ENCODE measurements around the gene DNAJB1. TPM values are rescaled to one million over a fixed set of nuclear protein-coding genes. Genes with fewer than 3 reads are reported as not detected.

DNAJB1 gene
- total and polyA plus RNA-seq, 10 of the 15 experiments (the other 5 are each of a cell fraction or from before 2014, with no cell fraction given), result 4.8 to 65.8 (median 34.9) TPM

MicroRNAs within 50 kb of the gene (microRNA counts, 767-probe panel; counts per million panel counts)
- microRNA hsa-miR-639, result 977 counts per million, percentile 26 among the panel's probes with 10 or more counts

Small RNAs within 50 kb of the gene (microRNA-seq; reads per million reads assigned to microRNA genes)
- 3.2 reads per million, percentile 17 among the genes with 10 or more reads in this experiment for gene MIR639

Small RNAs within 50 kb of the gene (small RNA-seq; reads per million reads assigned to genes)
- gene SNRPGP15, result not detected

Other genes with a start within 250 kb of the DNAJB1 start
Only the 7 nearest of the 10 such genes appear.
- gene DDX39A, start 99.1 kb downstream of the DNAJB1 start, total RNA-seq (2014; rRNA removed), result 248 and 280 TPM in 2 replicates
- gene DDX39A, start 99.1 kb downstream of the DNAJB1 start, total RNA-seq (2014; rRNA removed; fragmentation: Illumina TruSeq; extraction: Trizol), result 109 and 116 TPM in 2 replicates
- gene DDX39A, start 99.1 kb downstream of the DNAJB1 start, total RNA-seq (2021), result 218 and 236 TPM in 2 replicates
- 56.8 and 134 TPM in 2 replicates for gene DDX39A, start 99.1 kb downstream of the DNAJB1 start, polyA plus RNA-seq (2011; rRNA removed)
- 40.7 and 113 TPM in 2 replicates for gene DDX39A, start 99.1 kb downstream of the DNAJB1 start, polyA plus RNA-seq (2014; fragmentation: Illumina TruSeq; extraction: Trizol)
- gene DDX39A, start 99.1 kb downstream of the DNAJB1 start, polyA plus RNA-seq (2014; fragmentation: Nextera tagmentation; extraction: Ambion mirVana), result 100 to 1,000 TPM; 168 to 212 TPM
- 249 and 298 TPM in 2 replicates for gene DDX39A, start 99.1 kb downstream of the DNAJB1 start, polyA plus RNA-seq (2014; rRNA removed)
- 100 to 1,000 TPM; 356 to 378 TPM for gene DDX39A, start 99.1 kb downstream of the DNAJB1 start, polyA plus RNA-seq (2016; fragmentation: Nextera tagmentation; extraction: Ambion mirVana)
- gene PKN1, start 85.1 kb downstream of the DNAJB1 start, total RNA-seq (2014; rRNA removed), result 68.0 and 80.0 TPM in 2 replicates
- gene PKN1, start 85.1 kb downstream of the DNAJB1 start, total RNA-seq (2014; rRNA removed; fragmentation: Illumina TruSeq; extraction: Trizol), result 47.8 and 54.2 TPM in 2 replicates
- gene PKN1, start 85.1 kb downstream of the DNAJB1 start, total RNA-seq (2021), result 189 and 202 TPM in 2 replicates
- gene PKN1, start 85.1 kb downstream of the DNAJB1 start, polyA plus RNA-seq (2011; rRNA removed), result 26.0 and 49.8 TPM in 2 replicates
- gene PKN1, start 85.1 kb downstream of the DNAJB1 start, polyA plus RNA-seq (2014; fragmentation: Illumina TruSeq; extraction: Trizol), result 18.9 and 45.4 TPM in 2 replicates
- gene PKN1, start 85.1 kb downstream of the DNAJB1 start, polyA plus RNA-seq (2014; fragmentation: Nextera tagmentation; extraction: Ambion mirVana), result 1 to 10 TPM; 1.0 to 1.4 TPM
- gene PKN1, start 85.1 kb downstream of the DNAJB1 start, polyA plus RNA-seq (2014; rRNA removed), result 77.3 and 91.2 TPM in 2 replicates
- 10 to 100 TPM; 51.3 to 60.1 TPM for gene PKN1, start 85.1 kb downstream of the DNAJB1 start, polyA plus RNA-seq (2016; fragmentation: Nextera tagmentation; extraction: Ambion mirVana)
- gene PTGER1, start 43.0 kb downstream of the DNAJB1 start, total RNA-seq (2014; rRNA removed), result not detected in 2 replicates
- not detected in 2 replicates for gene PTGER1, start 43.0 kb downstream of the DNAJB1 start, total RNA-seq (2014; rRNA removed; fragmentation: Illumina TruSeq; extraction: Trizol)
- not detected in 2 replicates for gene PTGER1, start 43.0 kb downstream of the DNAJB1 start, total RNA-seq (2021)
- gene PTGER1, start 43.0 kb downstream of the DNAJB1 start, polyA plus RNA-seq (2011; rRNA removed), result not detected in 2 replicates
- gene PTGER1, start 43.0 kb downstream of the DNAJB1 start, polyA plus RNA-seq (2014; fragmentation: Illumina TruSeq; extraction: Trizol), result not detected in 2 replicates
- not detected for gene PTGER1, start 43.0 kb downstream of the DNAJB1 start, polyA plus RNA-seq (2014; fragmentation: Nextera tagmentation; extraction: Ambion mirVana)
- not detected in 2 replicates for gene PTGER1, start 43.0 kb downstream of the DNAJB1 start, polyA plus RNA-seq (2014; rRNA removed)
- gene PTGER1, start 43.0 kb downstream of the DNAJB1 start, polyA plus RNA-seq (2016; fragmentation: Nextera tagmentation; extraction: Ambion mirVana), result not detected
- 23.4 and 24.1 TPM in 2 replicates for gene GIPC1, start 22.3 kb downstream of the DNAJB1 start, total RNA-seq (2014; rRNA removed)
- gene GIPC1, start 22.3 kb downstream of the DNAJB1 start, total RNA-seq (2014; rRNA removed; fragmentation: Illumina TruSeq; extraction: Trizol), result 7.0 and 11.3 TPM in 2 replicates
- gene GIPC1, start 22.3 kb downstream of the DNAJB1 start, total RNA-seq (2021), result 19.9 and 21.2 TPM in 2 replicates
- gene GIPC1, start 22.3 kb downstream of the DNAJB1 start, polyA plus RNA-seq (2011; rRNA removed), result 6.4 and 11.2 TPM in 2 replicates
- 1.0 and 5.0 TPM in 2 replicates for gene GIPC1, start 22.3 kb downstream of the DNAJB1 start, polyA plus RNA-seq (2014; fragmentation: Illumina TruSeq; extraction: Trizol)
- 1 to 10 TPM in 1 of 2 experiments, under 1 TPM in 1; 0.47 to 1.0 TPM for gene GIPC1, start 22.3 kb downstream of the DNAJB1 start, polyA plus RNA-seq (2014; fragmentation: Nextera tagmentation; extraction: Ambion mirVana)
- gene GIPC1, start 22.3 kb downstream of the DNAJB1 start, polyA plus RNA-seq (2014; rRNA removed), result 21.4 and 24.1 TPM in 2 replicates
- gene GIPC1, start 22.3 kb downstream of the DNAJB1 start, polyA plus RNA-seq (2016; fragmentation: Nextera tagmentation; extraction: Ambion mirVana), result 10 to 100 TPM; 15.9 to 18.0 TPM
- 54.0 and 70.3 TPM in 2 replicates for gene TECR, start 11.2 kb upstream of the DNAJB1 start, total RNA-seq (2014; rRNA removed)
- 36.3 TPM in 2 replicates for gene TECR, start 11.2 kb upstream of the DNAJB1 start, total RNA-seq (2014; rRNA removed; fragmentation: Illumina TruSeq; extraction: Trizol)
- gene TECR, start 11.2 kb upstream of the DNAJB1 start, total RNA-seq (2021), result 86.1 and 92.0 TPM in 2 replicates
- 12.0 and 37.4 TPM in 2 replicates for gene TECR, start 11.2 kb upstream of the DNAJB1 start, polyA plus RNA-seq (2011; rRNA removed)
- 27.2 and 65.9 TPM in 2 replicates for gene TECR, start 11.2 kb upstream of the DNAJB1 start, polyA plus RNA-seq (2014; fragmentation: Illumina TruSeq; extraction: Trizol)
- 10 to 100 TPM in 1 of 2 experiments, 1 to 10 TPM in 1; 9.6 to 23.9 TPM for gene TECR, start 11.2 kb upstream of the DNAJB1 start, polyA plus RNA-seq (2014; fragmentation: Nextera tagmentation; extraction: Ambion mirVana)
- gene TECR, start 11.2 kb upstream of the DNAJB1 start, polyA plus RNA-seq (2014; rRNA removed), result 62.5 and 83.3 TPM in 2 replicates
- gene TECR, start 11.2 kb upstream of the DNAJB1 start, polyA plus RNA-seq (2016; fragmentation: Nextera tagmentation; extraction: Ambion mirVana), result 100 to 1,000 TPM; 148 to 157 TPM
- gene NDUFB7, start 53.7 kb upstream of the DNAJB1 start, total RNA-seq (2014; rRNA removed), result 366 and 434 TPM in 2 replicates
- gene NDUFB7, start 53.7 kb upstream of the DNAJB1 start, total RNA-seq (2014; rRNA removed; fragmentation: Illumina TruSeq; extraction: Trizol), result 76.1 and 95.5 TPM in 2 replicates
- 220 and 223 TPM in 2 replicates for gene NDUFB7, start 53.7 kb upstream of the DNAJB1 start, total RNA-seq (2021)
- 36.6 and 145 TPM in 2 replicates for gene NDUFB7, start 53.7 kb upstream of the DNAJB1 start, polyA plus RNA-seq (2011; rRNA removed)
- gene NDUFB7, start 53.7 kb upstream of the DNAJB1 start, polyA plus RNA-seq (2014; fragmentation: Illumina TruSeq; extraction: Trizol), result 1.2 and 20.2 TPM in 2 replicates
- gene NDUFB7, start 53.7 kb upstream of the DNAJB1 start, polyA plus RNA-seq (2014; fragmentation: Nextera tagmentation; extraction: Ambion mirVana), result 10 to 100 TPM; 14.6 to 72.4 TPM
- gene NDUFB7, start 53.7 kb upstream of the DNAJB1 start, polyA plus RNA-seq (2014; rRNA removed), result 480 and 530 TPM in 2 replicates
- 100 to 1,000 TPM; 415 to 425 TPM for gene NDUFB7, start 53.7 kb upstream of the DNAJB1 start, polyA plus RNA-seq (2016; fragmentation: Nextera tagmentation; extraction: Ambion mirVana)
- 124 and 147 TPM in 2 replicates for gene CLEC17A, start 64.7 kb upstream of the DNAJB1 start, total RNA-seq (2014; rRNA removed)
- 109 and 116 TPM in 2 replicates for gene CLEC17A, start 64.7 kb upstream of the DNAJB1 start, total RNA-seq (2014; rRNA removed; fragmentation: Illumina TruSeq; extraction: Trizol)
- 99.0 and 105 TPM in 2 replicates for gene CLEC17A, start 64.7 kb upstream of the DNAJB1 start, total RNA-seq (2021)
- 92.7 and 131 TPM in 2 replicates for gene CLEC17A, start 64.7 kb upstream of the DNAJB1 start, polyA plus RNA-seq (2011; rRNA removed)
- gene CLEC17A, start 64.7 kb upstream of the DNAJB1 start, polyA plus RNA-seq (2014; fragmentation: Illumina TruSeq; extraction: Trizol), result 95.7 and 106 TPM in 2 replicates
- gene CLEC17A, start 64.7 kb upstream of the DNAJB1 start, polyA plus RNA-seq (2014; fragmentation: Nextera tagmentation; extraction: Ambion mirVana), result 10 to 100 TPM; 12.9 to 14.9 TPM
- gene CLEC17A, start 64.7 kb upstream of the DNAJB1 start, polyA plus RNA-seq (2014; rRNA removed), result 101 and 102 TPM in 2 replicates
- gene CLEC17A, start 64.7 kb upstream of the DNAJB1 start, polyA plus RNA-seq (2016; fragmentation: Nextera tagmentation; extraction: Ambion mirVana), result 10 to 100 TPM; 46.4 to 54.3 TPM